Measurements from ENCODE around the gene ETV6.
"Not testable (repeated sequence)": the region's sequence is repeated elsewhere in the genome, so short reads cannot be mapped to it uniquely, and the experiment has no call there.

ETV6 gene

GRCh38 chr12:11649413-11650285 is at the start of gene ETV6:
Gene ETV6, plus strand, starts transcription at chr12:11649674. Its CDS starts 454 bp downstream, at chr12:11650128.
- peak; percentile 79 for DNase-seq (ENCODE audit: low spot score)

- DNase-seq (ENCODE audit: low spot score), result no peak
Observed at GRCh38 chr12:11600199-11600598, 49.3 kb upstream of the ETV6 start.

DNA sequence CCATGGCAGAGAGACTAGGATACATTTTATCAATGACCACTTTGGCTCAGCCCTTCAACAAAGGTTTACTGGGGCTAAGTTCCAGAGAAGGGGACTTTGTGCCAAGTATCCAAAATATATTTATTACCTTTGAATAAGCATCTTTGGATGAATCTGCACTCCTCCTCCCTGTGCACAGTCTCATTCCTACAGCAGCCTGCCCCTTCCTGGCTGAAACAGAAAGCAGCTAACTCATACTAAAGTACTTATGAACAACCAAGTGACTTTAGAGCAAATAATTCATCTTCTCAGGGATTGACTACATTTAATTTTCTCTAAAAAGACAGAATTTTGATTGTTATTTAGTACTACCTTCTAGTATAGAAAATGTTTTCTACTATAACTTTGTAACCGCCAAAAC is 47.8 kb upstream of the ETV6 start:
- DNase-seq (ENCODE audit: low spot score), result no peak

- no peak for DNase-seq (ENCODE audit: low spot score)
Observed at GRCh38 chr12:11607313-11608081, 42.0 kb upstream of the ETV6 start.

DNA sequence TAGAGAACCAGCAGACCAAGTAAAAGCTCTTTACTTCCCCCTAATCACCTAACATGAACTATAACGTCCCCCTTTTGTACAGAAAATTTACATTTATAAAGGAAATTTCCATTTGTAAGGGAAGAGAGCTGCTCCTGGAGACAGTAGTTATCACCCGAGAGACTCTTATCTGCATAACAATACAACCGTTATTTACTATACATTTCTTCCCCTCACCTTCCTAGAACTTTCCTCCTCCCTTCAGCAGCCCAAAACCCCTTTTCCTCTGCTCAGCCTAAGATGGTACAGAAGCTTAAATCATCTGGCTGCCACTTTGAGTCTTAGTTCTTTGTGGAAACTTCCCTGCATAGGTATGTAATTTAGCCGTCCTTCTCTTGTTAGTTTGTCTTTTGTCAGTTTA is 40.4 kb upstream of the ETV6 start:
- no peak for DNase-seq (ENCODE audit: low spot score)

- DNase-seq (ENCODE audit: low spot score), result no peak
Observed at GRCh38 chr12:11615481-11615880, 34.0 kb upstream of the ETV6 start.

DNA sequence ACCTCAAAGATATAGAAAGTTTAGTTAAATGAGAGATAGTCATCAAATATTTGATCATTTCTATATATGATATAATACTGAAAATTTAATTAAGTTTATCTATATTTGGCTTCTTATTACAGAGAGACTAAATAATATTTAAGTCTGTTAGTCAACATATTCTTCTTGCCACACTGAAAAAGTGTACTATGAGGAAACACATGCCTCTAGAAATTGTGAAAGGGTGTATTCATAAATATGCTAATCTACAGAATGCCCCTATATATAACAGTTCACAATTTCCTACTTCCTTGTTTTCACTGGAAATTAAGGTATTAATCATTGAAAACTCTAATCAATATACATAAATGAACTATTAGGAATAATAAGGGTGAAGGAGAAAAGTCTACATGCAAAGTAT is 31.4 kb upstream of the ETV6 start:
- DNase-seq (ENCODE audit: low spot score), result no peak

DNA sequence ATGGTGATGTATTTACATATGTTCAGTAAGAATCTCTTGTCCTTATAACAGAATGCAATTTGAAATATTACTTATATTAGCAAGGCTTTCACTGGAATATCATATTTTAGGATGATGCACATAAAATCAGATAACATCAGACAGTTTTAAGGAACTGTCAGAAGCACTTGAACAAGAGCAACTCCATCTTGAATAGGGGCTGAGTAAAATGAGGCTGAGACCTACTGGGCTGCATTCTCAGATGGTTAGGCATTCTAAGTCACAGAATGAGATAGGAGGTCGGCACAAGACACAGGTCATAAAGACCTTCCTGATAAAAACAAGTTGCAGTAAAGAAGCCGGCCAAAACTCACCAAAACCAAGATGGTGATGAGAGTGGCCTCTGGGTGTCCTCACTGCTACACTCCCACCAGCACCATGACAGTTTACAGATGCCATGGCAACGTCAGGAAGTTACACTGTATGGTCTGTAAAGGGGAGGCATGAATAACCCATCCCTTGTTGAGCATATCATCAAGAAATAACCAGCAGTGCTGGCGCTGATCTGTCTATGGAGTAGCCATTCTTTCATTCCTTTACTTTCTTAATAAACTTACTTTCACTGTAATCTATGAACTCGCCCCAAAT is 27.6 kb upstream of the ETV6 start:
- peak; percentile 33 for DNase-seq (ENCODE audit: low spot score)

DNA sequence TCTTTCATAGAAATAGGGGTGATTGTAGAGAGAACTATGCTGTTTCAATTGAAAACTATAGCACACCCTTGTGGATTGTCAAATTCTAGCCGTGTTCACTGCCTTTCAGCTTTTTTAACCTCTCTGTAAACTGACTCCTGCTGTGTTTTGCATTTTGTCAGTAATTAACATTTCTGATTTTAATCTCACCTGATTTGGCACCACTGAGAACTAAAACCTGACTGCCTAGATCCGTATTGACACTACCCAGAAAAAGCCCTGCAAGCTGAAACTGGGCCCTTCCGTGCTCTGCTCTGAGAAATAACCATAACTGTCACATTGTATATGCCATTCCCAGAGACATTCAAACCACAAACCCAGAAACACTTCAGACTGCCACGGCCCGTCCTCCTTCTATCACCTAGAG is 26.6 kb upstream of the ETV6 start:
- no peak for DNase-seq (ENCODE audit: low spot score)

GRCh38 chr12:11623382-11623781 is 26.1 kb upstream of the ETV6 start:
- DNase-seq (ENCODE audit: low spot score), result no peak

DNA sequence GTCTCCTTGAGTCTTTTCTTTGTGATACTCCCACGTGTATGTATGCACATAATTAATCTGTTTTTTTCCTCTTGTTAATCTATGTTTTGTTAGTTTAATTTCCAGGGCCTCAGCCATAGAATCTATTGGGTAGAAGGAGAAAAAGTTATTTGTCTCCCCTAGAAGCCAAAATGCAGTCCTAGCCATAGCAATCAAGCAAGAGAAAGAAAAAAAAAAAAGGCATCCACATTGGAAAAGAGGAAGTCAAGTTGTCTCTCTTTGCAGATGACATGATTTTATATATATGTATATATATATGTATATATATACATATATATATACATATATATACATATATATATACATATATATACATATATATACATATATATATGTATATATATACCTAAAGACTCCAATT is 25.4 kb upstream of the ETV6 start:
- DNase-seq (ENCODE audit: low spot score), result no peak

- not testable (repeated sequence) for DNase-seq (ENCODE audit: low spot score)
Observed at GRCh38 chr12:11627709-11628108, 21.8 kb upstream of the ETV6 start.

DNA sequence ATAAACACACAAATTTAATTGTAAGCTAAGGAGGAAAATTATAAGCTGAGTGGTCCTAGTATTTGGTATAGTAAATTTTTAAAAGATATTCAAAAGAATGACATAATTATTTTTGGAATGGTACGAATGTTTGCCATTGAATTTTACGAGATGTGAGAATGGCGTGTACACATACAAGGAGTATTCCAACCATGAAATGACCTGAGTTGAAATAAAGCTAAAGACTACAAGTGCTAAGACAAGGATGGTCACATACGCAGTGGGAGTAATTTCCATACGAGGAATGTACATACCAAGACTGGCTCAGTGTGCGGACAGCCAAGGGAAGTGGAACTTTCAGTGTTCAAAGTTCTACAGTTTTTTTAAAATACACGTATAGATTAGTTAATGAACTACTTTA is 21.1 kb upstream of the ETV6 start:
- DNase-seq (ENCODE audit: low spot score), result no peak

- no peak for DNase-seq (ENCODE audit: low spot score)
Observed at GRCh38 chr12:11630046-11630706, 19.3 kb upstream of the ETV6 start.

GRCh38 chr12:11631288-11631687 is 18.2 kb upstream of the ETV6 start:
- no peak for DNase-seq (ENCODE audit: low spot score)

DNA sequence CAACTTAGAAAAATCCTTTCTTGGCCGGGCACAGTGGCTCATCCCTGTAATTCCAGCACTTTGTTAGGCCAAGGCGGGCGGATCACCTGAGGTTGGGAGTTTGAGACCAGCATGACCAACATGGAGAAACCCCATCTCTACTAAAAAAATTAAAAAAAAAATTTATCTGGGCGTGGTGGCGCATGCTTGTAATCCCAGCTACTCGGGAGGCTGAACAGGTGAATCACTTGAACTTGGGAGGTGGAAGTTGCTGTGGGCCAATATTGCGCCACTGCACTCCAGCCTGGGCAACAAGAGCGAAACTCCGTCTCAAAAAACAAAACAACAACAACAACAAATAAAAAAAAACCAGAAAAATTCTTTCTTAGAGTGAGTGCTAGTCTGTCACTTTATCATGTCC is 17.6 kb upstream of the ETV6 start:
- DNase-seq (ENCODE audit: low spot score), result not testable (repeated sequence)

DNA sequence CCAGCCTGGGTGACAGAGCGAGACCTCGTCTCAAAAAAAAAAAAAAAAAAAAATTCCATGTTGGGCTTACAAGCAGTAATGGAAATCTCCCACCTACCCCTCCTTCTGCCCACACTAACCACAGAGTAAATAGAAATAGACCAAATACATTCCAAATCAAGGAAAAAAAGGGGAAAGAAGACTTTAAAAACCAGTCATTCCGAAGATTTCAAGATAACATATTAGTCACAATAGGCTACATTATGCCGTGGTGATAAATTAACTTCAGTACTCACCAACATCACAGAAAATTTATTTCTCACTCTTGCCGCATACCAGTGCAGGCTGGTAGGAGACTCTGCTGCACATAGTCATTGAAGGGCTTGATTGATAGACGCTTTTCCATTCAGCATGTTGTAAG is 15.5 kb upstream of the ETV6 start:
- DNase-seq (ENCODE audit: low spot score), result no peak

DNA sequence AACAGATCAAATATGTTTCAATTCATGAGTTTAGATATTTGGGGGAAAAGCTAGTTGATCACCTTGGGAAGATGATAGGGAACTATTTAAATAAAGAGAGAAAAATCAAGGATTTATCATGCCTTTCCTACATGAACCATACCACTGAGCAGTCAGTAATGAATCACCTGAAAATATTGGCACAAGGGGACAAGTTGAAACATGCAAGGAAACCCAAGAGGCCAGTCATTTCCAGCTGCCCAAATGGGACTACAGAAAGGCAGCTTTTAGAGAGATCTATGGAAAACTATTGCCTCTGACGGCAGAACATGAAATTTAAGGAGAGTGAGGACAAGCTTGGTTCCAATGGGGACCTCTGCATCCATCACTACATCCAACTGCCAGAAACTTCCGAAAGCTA is 14.1 kb upstream of the ETV6 start:
- no peak for DNase-seq (ENCODE audit: low spot score)

DNA sequence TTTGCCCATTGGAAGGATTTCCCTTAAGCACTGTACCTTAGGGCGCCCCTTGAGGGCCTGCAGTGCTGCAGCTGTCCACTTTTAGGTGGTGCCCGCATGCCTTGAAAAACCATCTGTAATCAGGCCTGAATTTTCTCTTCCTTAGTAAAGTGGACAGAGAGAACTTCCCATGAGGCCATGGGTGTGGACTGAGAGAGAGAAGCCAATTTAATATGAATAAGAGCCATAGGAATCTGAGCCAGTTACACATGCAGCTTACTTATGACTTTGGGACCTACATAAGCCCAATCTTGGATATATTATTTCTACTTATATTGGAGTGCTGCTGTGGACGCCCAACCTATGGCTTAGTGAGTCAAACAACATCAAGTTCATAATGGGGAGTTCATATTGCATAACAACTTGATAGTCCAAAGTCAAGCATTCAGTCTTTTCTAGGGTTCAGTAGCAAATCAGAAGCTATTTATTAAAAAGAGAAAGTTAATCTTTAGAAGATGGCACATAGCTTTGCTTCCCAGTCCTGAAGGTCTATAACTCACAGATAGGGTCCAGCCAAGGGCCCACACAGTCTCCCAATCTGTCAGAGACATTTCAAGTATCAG is 11.1 kb upstream of the ETV6 start:
- DNase-seq (ENCODE audit: low spot score), result no peak

- DNase-seq (ENCODE audit: low spot score), result no peak
Observed at GRCh38 chr12:11639454-11639853, 10.0 kb upstream of the ETV6 start.

GRCh38 chr12:11641522-11641921 is 8.0 kb upstream of the ETV6 start:
- DNase-seq (ENCODE audit: low spot score), result no peak

DNA sequence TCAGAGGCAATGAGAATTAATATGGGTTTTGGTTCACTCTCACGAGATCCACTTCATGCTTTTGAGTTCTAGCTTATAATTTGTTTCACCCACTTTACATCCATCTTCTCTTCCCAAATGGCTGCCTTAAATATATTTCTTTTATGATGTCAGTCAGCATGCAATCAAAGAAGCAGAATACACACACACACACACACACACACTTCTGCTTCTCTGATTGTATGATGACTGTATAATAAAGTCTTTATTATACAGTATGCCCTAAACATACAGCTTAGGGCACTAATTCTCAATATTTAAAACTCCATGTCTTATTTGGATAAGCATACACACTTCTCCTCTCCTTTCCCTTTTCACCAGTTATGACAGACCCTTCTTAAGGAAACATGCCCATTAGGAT is 6.7 kb upstream of the ETV6 start:
- DNase-seq (ENCODE audit: low spot score), result no peak

Data from CD4-positive, alpha-beta T cell treated with Interleukin-6 at 100 ng/mL for 8 hours (primary cell).